GM10266 (cell line): Measurements from ENCODE around the gene EVC2.

Experiments used
- DNase-seq: peaks from one replicate; pipeline ENCODE4 v3.0.0; 2012; ENCODE audit errors: extremely low spot score
- CTCF ChIP-seq: IDR thresholded peaks from 2 replicates; pipeline ENCODE4 v1.5.1; 2012; ENCODE audit warnings: mild to moderate bottlenecking, low read depth; ENCODE audit not compliant: control insufficient read depth, insufficient read depth; ENCODE audit errors: missing control alignments

EVC2 gene

GRCh38 chr4:5707366-5707765, 993 bp downstream of the EVC2 start:
- no peak for DNase-seq
- no peak for TF ChIP-seq CTCF

- DNase-seq, result no peak
- TF ChIP-seq CTCF, result no peak
Observed at GRCh38 chr4:5706486-5707290, 1.7 kb downstream of the EVC2 start.

GRCh38 chr4:5705647-5706320, 2.6 kb downstream of the EVC2 start:
- no peak for DNase-seq
- TF ChIP-seq CTCF, result no peak

GRCh38 chr4:5704276-5704675, 4.1 kb downstream of the EVC2 start:
- TF ChIP-seq CTCF, result no peak
- no peak for DNase-seq

GRCh38 chr4:5703831-5704230, 4.5 kb downstream of the EVC2 start:
- no peak for DNase-seq
- TF ChIP-seq CTCF, result no peak

- no peak for TF ChIP-seq CTCF
- DNase-seq, result no peak
Observed at GRCh38 chr4:5701971-5702370, 6.4 kb downstream of the EVC2 start.

- DNase-seq, result no peak
- no peak for TF ChIP-seq CTCF
Observed at GRCh38 chr4:5700459-5700858, 7.9 kb downstream of the EVC2 start.
